LNCAP (cell line): ENCODE measurements around the gene SLC51B.

Experiments
- CTCF ChIP-seq: fragments of 450-650 bp; IDR thresholded peaks from 2 replicates; pipeline ENCODE4 v1.5.1; 2017; ENCODE audit warnings: mild to moderate bottlenecking

Gene SLC51B

GRCh38 chr15:65044724-65045481 lies at the start of gene SLC51B:
Gene SLC51B (plus strand): TSS chr15:65045387. CDS start chr15:65050005, 4,618 bp downstream.
- no peak for TF ChIP-seq CTCF

GRCh38 chr15:64997066-64997465 lies 48.1 kb upstream of the SLC51B start:
- TF ChIP-seq CTCF: no peak

GRCh38 chr15:64997745-64998375 lies 47.3 kb upstream of the SLC51B start:
- TF ChIP-seq CTCF: no peak

- TF ChIP-seq CTCF: no peak
Observed at GRCh38 chr15:65004993-65005392, 40.2 kb upstream of the SLC51B start.

GRCh38 chr15:65006876-65007275 lies 38.3 kb upstream of the SLC51B start:
- TF ChIP-seq CTCF: no peak

GRCh38 chr15:65008983-65009382 lies 36.2 kb upstream of the SLC51B start:
- no peak for TF ChIP-seq CTCF

GRCh38 chr15:65020419-65020818 lies 24.8 kb upstream of the SLC51B start:
- no peak for TF ChIP-seq CTCF
